CD4-positive, alpha-beta T cell treated with Interferon alpha-2 for 1 hour (primary cell): ENCODE results near the gene SIK3.

ENCODE experiments used
- DNase-seq, 2 donors: peaks; one replicate each; pipeline ENCODE4 v3.0.0-alpha.2; 2020 to 2022

Gene SIK3

DNA sequence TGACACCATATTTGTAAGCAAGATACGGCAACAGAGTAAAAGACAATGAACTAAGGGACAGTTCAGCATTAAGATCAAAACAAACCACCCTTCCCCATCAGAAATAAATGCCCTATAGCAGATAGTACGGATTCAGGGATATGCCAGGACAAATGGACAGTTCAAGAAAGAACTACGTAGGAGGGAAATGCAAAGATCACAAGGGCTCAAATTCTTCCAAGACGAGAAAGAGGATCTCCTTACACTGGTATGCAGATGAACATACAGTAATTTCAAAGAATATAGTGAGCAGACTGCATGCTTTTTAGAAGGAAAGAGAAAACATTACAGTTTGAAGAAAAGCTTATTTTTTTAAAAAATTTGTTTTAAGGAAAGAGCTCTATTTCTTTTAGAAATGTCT is 136.1 kb downstream of the SIK3 start:
- DNase-seq = no peak

DNA sequence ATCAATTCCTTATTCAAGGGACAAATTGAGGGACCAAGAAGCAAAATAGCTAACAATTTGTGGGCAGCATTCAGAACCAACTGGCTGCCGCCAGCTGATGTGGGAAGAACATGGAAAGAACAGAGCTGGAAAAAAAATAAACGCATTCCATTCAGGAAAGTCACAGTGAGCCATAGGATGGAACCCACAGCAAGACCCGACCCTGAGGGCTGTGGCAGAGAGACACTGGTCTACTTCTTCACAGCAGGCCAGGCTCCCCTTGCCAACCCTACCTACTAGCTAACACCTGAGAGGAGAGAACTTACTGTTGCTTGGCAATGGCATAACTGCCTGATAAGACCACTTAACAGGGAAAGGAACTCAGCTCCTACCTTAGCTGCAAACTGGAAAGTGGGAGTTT is 137.3 kb downstream of the SIK3 start:
- no peak for DNase-seq

DNA sequence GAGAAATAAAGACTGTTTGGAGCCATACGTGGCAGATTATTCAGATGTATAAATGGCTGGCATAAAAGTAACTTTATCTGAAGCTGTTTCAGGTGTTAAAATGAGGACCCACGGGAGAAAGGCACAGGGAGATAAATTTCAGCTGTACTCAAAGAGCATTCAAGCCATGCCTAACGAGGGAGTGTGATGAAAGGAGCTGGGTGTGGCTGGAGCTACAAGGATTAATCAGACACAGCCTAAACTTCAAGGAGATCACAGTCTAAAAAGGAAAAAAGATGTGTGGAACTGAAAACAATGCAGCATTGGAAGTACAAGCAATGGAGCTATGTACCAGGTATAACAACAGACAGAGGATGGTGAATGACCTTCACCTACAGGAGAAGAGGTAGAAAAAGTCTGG is 140.0 kb downstream of the SIK3 start:
- DNase-seq = no peak

DNA sequence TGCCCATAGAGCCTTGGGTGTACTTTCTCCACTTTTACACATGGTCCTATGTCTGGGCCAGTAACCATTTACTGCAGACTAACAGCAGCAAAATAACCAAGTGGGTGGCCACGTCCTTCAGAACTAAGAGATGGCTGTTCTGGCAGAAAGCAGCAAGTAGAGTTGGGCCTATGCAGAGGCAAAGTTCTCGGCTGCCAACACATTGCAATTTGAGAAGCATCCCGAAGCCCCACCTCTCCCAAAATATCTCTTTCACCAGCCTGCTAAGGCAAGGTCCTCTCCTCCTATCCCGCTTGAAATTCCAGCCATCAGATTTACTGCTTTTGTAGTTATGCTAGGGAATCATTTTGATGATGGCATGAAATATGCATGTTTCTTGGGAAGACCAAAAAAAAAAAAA is 142.3 kb downstream of the SIK3 start:
- DNase-seq = no peak

DNA sequence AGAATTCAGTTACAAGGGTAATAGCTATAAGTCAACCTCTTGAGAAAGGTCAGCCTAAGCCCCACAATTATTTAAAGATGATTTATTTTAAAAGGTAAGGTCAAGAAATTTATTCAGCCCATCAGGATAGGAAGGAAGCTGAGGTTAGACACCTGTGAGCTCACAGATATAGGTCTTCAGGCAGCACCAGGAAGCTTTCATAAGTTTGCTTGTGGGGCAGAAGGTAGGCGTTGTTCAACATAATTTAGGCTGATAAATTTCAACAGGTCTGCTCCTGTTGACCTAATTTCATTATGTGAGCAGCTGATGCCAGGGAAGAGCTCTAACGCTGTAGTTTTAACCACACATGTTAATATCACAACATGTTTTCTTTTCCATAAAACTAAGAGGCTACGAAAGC is 142.7 kb downstream of the SIK3 start:
- DNase-seq = peak in 1 of 2 donors; percentile 47

DNA sequence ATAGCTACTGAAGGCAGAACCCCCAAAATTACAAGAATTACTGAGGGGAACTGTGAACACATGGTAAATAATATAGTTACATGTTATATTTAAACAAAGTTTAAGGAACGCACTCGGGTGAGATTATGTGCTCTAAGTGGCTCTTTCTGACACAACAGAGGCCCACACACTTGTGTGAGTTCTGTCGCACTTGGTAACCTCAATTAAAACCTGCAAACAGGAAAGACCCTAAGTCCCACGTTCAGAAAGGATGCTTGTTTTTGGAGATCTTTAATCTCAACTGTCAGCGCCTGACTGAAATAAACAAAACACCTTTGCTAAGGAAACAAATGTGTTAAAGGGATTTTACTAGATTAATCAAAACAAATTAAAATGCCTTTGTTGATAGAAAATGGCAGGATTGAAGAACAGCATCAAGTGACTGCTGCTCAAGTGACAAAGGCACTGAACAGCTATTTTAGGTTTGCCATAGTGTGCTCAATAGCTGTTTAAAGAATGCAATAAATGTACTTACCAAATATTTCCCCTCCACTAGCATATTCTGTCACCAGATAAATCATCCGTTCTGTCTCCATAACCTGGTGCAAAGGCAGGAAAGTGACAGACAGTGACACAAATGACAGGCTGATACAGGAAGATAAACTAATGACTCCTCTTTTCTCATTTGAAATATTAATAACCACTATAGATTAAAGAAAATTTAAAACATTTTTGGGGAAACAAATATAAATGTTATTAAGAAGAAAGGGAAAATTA is 144.5 kb downstream of the SIK3 start:
- DNase-seq = peak in 1 of 2 donors; percentile 54

DNA sequence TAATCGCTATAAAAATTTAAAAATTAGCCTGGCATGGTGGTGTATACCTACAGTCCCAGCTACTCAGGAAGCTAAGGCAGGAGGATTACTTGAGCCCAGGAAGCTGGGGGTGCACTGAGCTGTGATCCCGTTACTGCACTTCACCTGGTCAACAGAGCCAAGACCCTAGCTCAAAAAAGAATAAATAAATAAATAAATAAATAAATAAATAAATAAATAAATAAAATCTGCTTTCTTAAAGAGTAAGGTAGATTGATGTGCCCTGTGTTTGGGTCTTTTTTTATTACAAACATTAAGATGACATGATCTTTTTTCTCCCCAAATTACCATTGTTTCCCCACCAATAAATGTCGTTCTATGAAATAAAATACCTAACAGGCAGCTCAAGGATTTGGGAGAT is 146.5 kb downstream of the SIK3 start:
- DNase-seq = no peak

DNA sequence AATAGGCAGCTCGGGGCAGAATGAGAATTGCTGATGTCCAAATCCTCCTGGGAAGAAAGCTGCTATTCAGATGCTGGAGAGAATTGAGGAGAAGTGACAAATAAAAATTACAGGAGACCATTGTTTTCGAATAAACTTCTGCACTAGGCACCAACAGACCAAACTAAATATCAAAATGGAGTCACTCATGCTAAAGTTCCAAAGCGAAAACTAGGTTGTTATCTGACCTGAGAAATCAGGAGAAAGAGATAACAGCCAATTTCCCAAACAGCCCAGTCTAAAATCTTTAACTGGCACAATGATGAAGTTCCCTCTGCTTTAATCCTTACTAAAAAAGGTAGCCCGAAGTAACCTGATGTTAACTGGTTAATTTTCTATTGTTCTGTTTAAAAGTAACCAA is 148.0 kb downstream of the SIK3 start:
- DNase-seq = no peak

DNA sequence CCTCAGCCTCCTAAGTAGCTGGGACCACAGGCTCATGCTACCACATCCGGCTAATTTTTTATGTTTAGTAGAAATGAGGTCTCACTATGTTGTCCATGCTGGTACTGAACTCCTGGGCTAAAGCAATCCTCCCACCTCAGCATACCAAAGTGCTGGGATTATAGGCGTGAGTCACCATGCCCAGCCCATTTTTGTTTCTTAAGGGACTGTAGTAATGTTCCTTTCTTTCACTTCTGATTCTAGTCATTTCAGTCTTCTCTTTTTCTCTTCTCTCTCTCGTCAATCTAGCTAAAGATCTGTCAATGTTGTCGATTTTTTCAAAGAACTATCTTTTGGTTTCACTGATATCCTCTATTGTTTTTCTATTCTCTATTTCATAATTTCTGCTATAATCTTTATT is 149.8 kb downstream of the SIK3 start:
- DNase-seq = no peak

DNA sequence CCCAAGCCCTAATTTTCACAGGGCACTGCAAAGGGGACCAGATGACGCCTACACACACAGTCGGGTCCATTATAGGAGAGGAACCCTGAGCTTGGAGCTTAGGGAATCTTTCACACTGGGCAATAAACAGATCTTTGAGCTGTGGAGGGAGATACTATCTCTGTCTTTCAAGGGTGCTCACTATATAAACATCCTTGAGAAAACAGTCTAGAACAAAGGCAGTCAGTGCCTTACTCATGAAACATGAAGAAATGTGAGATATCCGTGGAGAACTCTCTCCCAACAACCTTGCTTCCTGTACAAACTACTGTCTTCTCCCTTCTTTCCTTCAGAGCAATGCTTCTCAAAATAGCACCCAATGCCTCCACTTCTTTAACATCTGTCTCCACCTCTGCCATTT is 151.8 kb downstream of the SIK3 start:
- no peak for DNase-seq

DNA sequence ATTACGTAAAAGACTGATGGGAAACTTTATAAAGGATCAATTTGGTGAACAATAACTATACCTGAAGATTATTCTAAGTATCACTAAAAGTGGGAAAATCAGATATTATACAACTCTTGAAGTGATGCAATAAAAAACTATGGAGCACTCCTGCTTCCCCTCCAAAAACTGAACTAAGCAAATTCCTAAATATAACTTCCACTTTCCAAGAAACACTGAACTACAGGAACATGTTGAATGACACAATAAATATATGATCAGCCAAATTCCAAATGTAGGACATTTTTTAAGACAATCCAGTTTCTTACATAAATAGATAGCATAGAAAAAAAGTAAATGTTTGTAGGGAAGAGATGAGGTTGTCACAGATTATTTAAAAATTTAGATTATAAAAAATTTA is 158.7 kb downstream of the SIK3 start:
- no peak for DNase-seq

DNA sequence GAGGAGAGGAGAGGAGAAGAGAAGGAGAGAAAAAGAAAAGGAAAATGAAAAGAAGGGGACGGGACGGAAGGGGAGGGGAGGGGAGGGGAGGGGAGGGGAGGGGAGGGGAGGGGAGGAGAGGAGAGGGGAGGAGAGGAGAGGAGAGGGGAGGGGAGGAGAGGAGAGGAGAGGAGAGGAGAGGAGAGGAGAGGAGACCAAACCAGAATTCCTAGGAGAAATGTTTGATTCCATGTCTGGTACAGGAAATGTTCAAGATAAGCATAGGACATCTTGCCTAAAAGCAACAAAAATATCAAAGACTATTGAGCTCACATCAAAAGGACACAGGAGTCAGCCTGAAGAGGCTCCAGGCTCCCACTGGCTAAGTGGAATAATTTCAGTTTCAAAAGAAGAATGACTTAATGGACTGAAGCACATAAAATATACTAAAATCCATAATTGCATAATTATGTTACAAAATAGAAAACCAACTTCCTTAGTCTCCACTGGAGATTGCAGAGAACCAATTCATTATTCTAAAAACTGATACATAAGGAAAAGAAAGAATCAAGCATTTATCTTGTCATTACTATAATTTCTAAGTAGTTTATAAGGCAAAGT is 159.7 kb downstream of the SIK3 start:
- no peak for DNase-seq

DNA sequence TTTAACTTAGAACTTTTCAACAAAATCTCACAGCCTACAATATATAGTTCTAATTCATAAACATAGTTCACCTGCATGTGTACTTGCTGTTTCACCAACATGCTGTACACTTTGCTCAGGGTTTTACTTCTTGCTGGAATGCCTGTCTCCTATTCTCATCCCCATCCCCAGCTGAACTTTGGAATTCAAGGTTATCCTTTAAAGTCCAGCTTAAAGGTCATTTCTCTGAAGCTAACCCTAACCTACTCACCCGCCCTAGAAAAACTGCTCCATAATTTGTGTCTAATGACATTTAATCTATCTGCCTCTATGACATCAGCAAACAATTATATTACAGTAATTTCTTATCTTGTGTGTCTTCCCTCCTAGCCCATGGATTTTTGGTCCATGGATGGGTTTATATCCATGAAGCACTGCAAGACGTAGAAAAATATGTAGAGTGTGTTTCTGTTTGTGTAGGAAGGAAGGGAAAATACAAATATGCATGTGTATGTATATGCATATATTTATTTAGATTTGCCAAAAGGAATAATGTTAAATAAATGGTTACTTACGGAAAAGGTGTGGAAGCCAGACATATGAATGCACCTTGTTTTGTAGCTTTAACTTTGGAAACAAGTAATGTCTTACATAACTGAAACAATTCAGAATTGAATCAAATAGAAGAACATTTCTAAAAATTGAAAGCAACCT is 161.3 kb downstream of the SIK3 start:
- DNase-seq = no peak

DNA sequence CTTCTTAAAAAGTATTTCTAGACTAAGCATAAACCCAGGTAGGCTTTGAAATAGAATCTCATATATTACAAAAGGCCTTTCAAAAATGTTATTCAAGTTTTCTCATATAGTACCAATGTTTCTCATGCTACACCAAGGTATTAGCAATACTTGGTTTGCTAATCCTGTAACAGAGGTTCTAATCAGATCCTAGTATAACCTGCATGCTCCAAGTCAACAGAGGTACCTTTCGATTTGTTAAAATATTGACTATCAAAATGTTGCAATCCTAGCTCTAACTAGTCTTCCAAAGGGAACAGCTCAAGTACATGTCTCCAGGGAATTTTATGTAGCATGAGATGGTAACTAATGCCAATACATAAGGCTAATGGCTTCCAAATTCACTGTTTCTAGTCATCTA is 162.7 kb downstream of the SIK3 start:
- no peak for DNase-seq

DNA sequence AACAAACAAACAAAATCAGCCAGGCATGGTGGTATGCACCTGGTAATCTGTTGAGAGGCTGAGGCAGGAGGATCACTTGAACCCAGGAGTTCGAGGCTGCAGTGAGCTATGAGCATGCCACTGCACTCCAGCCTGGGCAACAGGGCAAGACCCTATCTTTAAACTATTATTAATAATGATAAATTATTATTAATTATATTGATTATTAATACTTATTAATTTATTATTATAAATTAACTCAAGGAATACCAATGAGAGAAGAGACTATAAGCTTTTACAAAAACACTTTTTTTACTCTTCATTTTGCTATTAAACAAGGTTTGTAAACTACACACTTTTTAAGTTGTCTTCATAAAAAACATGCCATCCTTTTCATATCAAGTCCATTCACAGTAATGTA is 163.1 kb downstream of the SIK3 start:
- DNase-seq = no peak

DNA sequence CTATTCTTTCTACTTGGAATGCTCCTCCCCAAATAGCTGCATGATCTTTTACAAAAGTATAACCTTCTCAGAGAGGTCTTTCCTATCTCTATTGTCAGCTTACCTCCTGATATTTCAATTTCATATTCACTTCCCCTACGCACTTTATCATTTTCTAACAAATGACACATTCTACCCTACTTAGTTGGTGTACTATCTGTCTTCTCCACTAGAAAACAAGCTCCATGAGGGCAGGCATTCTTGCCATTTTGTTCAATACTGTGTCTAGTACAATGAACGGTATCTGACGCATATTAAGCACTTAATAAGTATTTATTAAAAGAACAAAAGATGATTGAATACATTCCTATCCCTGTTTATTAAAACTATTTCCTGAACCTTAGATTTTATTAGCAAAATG is 164.3 kb downstream of the SIK3 start:
- DNase-seq = no peak

DNA sequence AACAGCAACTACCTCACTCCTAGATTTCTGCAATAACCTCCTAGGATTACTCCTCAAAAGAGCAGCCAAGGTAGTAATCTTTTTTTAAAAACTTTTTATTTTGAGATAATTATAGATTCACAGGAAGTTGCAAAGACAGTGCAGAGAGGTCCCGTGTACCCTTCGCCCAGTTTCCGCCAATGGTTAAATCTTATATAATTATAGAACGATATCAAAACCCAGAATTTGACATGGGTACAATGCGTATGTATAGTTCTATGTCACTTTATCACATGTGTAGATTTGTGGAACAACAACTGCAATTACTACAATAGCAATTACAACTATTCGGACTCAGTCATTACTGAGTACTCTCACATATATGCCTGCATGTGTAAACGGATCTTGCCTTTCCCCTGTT is 166.0 kb downstream of the SIK3 start:
- no peak for DNase-seq

DNA sequence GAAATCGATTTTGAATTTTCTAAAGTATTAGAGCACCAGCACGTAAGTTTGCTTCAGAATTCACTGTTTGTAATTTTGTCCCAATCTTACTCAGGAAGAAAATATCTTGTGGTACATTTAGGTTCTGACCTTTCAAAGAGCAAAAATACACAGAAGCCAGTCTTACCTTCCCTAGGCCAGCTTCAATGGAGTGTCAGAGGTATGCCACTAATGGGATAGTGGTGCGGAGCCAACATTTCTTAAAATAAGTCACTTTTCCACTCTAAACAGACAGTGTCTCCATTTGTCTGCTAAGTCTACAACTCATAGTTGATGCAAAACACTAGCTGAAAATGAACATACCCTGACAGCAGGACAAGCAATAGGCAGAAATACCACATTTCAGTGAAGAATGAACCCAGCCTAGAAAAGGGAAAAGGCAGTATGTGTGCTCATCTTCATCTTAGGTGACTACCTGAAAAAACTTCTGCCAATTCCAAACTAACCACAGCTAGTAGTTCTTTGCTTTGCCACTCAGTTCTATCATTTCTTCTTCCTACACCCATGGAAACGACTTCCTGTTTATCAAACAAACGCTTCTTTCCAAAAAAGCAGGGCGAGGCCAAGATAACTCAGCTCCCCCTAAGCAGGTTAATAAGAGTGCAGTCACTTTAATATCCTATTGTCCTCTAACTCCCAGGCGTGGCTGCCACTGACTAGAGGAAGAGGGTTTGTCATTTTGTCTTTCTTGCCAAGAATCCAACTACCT is 166.8 kb downstream of the SIK3 start:
- peak; percentile 63 to 85 for DNase-seq

DNA sequence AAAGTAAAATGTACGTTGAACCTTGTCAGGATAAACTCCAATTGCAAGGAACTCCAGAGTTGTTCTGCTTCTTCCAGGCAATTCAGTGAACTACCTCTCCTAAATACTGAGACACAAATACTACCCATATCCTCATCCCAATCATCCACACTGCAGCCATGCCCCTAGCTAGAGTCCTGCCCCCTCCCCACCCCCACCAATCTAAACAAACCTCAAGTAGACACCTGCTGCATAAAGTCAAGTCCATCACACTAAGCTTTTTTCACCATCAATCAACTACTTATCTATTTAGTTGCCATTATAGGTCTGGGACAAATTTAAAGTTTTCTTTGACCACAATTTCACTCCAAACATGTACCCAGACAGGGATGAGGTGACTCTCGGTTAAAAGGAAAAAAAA is 167.6 kb downstream of the SIK3 start:
- DNase-seq = peak in 1 of 2 donors; percentile 31

DNA sequence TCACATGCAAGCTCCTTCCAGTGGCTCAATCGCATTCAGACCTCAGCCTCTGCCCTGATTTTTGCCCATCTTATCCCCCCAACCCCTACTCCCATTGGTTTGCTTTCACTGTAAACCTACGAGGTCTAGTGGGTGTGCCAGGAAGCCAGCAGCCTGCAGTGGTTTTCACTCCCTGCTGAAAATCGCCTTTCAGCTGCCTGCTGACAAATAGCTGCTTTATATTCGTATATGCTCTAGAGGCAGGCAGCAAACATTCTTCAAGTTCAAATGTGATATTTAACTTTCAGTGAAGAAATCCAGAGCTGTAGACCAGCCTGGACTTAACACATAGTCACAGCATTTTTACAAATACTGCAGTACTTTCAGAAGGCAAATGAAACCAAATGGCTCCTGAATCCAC is 168.1 kb downstream of the SIK3 start:
- peak; percentile 45 to 68 for DNase-seq

DNA sequence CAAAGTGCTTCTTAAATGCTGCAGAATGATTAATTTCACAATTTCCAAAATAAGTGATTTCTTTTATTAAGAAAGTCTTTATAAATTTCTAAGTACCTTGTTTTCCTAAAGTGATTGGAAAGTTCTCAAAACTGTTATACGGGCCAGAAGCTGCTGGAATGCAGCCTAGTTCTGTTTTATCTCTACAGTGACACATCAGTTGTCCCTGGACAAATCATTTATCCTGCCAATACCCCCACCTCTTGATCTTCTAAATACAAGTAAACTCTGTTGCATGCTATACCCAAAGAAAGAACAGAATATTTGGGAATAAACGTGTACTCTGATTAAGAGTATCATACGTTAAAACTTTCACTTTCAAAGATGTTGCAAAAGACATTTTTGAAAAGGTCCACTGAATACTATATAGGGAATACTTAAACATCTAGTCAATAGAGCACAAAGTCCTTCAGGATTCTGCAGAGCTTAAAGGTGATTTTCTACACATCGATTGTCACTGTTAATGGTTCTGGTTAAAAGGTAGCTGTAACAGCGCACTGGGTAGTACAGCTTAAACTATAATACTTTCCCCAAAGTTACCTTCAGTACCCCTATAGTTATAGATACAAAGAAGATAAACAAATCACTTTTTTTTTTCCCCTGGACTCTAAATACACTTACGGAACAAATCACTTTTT is 168.7 kb downstream of the SIK3 start:
- DNase-seq = no peak

DNA sequence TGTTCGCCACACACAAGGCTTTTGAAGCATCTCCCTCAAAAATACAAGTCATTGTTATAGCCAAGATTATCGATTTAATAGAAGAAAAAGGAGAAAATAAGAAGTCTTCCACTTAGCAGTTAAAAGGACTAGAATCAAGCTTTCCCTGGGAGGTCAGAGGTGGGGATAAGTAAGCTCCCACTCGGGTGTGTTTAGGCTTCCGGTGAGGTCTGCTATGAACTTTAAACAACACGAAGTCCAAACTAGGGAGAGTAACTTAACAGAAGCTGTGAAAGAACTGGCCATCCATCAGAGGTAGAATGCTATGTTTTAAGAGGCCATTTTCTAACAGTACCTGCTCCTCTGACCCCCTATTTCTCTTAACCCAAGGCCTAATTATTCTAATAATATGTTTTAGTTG is 169.4 kb downstream of the SIK3 start:
- no peak for DNase-seq
